Muscle of back (tissue), 11 donors: ENCODE data around the gene WDR62. TPM values are rescaled to one million over a fixed set of nuclear protein-coding genes. Genes with fewer than 3 reads are reported as not detected.
A peak's percentile ranks its signal among the peaks of the same experiment; 100 is the strongest.
"Not testable (repeated sequence)": the region's sequence is repeated elsewhere in the genome, so short reads cannot be mapped to it uniquely, and the experiment has no call there.

Experiments
- DNase-seq, 3 donors: peaks; one replicate each; pipeline versions ENCODE4 v3.0.0 to v3.0.0-alpha.2; 2013
- polyA plus RNA-seq, 10 donors: library from polyadenylated mRNA; unstranded; fragments of 120-200 nt; gene quantifications; one replicate each; pipeline ENCODE4 v1.2.1, GENCODE V29; 2013; ENCODE audit not compliant: insufficient read length in 10 of 10

WDR62 gene
- polyA plus RNA-seq, 10 donors: 2.5 to 3.9 (median 3.2) TPM

GRCh38 chr19:36032251-36033104 lies 22.2 kb upstream of the WDR62 start, which contains the start of gene CLIP3:
CLIP3 (minus strand) TSS chr19:36032873; CDS start chr19:36032357, 516 bp downstream.
- peak; percentile 67 to 93 (median 83) for DNase-seq

- no peak for DNase-seq
Measured at GRCh38 chr19:36040495-36040894, 14.2 kb upstream of the WDR62 start.

DNA sequence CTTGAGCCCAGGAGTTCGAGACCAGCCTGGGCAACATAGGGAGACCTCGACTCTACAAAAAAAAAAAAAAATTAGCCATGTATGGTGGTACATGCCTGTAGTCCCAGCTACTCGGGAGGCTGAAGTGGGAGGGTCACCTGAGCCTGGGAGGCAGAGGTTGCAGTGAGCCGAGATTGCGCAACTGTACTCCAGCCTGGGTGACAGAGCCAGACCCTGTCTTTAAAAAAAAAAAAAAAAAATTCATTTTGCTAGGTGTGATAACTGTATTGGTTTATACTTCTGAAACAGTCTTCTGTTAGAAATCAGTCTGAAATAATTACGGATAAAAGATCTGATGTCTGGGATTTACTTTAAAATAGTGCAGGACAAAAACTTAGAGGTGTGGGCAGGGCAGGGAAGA lies 13.6 kb upstream of the WDR62 start:
- DNase-seq: not testable (repeated sequence)

DNA sequence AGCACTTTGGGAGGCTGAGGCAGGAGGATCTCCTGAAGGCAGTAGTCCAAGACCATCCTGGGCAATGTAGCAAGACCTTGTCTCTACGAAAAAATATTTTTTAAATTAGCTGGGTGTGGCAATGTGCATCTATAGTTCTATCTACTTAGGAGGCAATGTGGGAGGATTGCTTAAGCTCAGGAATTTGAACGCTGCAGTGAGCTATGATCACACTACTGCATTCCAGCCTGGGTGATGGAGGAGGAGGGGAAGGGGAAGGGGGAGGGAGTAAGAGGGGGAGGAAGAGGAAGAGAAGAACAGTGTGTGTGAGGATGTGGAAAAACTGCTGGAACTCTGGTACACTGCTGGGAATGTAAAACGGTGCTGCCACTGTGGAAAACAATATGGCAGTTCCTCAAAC lies 12.9 kb upstream of the WDR62 start:
- DNase-seq: peak in 1 of 3 donors; percentile 70

DNA sequence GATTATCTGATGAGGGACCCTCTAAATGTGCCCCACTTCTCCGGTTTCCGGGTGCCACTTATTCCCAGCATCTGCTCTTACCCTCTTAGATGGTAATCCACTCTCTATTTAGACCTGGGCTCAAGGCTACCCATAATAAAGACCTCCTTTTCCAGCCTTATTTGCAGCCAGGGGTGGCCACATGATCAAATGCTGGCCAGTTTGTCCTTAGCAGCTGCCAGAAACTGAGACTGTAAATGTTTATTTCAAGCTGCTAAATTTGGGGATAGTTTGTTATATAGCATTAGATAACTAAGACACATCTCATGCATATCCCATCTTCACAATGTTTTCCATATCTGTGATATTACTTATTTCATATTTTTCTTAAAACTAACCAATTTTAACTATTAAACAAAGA lies 10.7 kb upstream of the WDR62 start:
- no peak for DNase-seq

- no peak for DNase-seq
Measured at GRCh38 chr19:36046443-36047050, 8.2 kb upstream of the WDR62 start.

DNA sequence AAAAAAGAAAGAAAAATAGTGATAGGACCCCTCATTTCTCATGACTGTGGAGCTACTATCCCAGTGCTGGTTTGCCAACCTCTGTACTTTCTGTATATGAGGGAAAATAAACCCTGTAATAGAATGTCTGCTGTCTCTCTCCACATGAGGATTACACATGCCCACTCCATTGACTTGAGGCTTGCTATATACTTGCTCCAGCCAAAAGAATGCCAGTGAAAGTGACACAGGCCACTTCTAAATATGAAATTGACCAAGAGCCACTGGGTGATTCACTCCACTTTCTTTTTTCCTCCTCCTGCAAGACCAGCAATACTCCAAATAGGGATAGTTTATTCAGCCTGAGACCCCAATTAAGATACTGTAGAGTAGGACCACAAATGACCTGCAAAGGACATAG lies 6.9 kb upstream of the WDR62 start:
- no peak for DNase-seq

- DNase-seq: no peak
Measured at GRCh38 chr19:36049080-36049698, 5.5 kb upstream of the WDR62 start.

DNA sequence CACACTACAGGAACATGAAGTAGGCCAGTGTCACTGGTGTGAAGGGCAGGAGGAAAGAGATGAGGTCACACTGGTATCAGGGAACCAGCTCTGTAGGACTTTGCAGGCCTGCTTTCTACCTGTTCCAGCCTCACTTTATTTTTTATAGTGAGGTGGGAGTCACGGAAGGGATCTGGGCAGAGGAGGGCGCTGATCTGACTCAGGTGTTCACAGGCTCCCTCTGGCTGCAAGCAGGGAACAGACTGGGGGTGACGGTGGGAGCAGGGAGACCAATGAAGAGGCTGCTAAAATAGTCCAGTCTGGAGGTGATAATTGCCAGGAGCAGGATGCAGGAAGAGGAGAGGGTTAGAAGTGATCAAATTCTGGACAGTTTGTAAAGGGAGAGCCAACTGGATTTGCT lies 3.5 kb upstream of the WDR62 start:
- DNase-seq: no peak

DNA sequence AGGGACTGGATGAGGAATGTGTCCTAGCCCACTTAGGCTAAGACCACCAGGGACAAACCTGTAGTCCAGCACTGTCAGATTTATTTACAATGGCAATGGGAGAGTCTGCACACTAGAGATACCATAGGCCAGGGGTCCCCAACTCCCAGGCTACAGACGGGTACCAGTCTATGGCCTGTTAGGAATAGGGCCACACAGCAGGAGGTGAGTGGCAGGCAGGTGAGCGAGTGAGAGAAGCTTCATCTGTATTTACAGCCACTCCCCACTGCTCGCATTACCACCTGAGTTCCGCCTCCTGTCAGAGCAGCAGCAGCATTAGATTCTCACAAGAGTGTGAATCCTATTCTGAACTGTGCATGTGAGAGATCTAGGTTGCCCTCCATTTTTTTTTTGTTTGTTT lies 3.1 kb upstream of the WDR62 start:
- no peak for DNase-seq

GRCh38 chr19:36054119-36054732 lies 471 bp upstream of the WDR62 start, which contains the start of gene THAP8:
THAP8 (minus strand) TSS chr19:36054285; CDS start chr19:36054217, 68 bp downstream.
- DNase-seq: peak; percentile 99 to 100 (median 100)

DNA sequence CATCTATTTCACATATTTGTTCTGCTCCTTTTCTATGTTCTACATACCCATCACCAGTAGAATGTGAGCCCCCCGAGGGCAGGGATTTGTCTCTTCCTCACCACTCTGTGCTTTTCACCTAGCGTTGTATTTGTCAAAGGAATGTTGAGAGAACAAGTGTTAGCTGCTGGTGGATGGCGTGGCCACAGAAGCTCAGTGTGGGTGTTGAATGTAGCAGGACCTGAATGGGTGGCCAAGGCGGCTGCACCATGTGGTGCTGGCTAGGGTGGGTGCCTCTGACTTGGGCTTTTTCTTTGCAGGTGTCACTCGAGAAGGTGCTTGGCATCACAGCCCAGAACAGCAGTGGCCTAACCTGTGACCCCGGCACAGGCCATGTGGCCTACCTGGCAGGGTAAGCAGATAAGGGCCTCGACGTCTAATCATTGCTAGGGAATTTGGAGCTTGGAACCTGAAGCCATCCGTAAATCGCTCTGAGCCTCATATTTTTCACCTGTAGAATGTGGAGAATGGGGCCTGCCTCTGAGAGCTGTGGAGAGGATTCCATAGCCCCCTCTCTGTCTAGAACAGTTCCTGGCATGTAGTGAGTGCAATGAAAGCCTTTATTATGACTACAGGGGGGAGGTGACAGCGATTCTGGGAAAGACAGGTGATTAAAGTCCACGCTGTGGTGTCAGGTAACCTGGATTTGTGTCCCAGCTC lies 3.9 kb downstream of the WDR62 start:
- DNase-seq: no peak

DNA sequence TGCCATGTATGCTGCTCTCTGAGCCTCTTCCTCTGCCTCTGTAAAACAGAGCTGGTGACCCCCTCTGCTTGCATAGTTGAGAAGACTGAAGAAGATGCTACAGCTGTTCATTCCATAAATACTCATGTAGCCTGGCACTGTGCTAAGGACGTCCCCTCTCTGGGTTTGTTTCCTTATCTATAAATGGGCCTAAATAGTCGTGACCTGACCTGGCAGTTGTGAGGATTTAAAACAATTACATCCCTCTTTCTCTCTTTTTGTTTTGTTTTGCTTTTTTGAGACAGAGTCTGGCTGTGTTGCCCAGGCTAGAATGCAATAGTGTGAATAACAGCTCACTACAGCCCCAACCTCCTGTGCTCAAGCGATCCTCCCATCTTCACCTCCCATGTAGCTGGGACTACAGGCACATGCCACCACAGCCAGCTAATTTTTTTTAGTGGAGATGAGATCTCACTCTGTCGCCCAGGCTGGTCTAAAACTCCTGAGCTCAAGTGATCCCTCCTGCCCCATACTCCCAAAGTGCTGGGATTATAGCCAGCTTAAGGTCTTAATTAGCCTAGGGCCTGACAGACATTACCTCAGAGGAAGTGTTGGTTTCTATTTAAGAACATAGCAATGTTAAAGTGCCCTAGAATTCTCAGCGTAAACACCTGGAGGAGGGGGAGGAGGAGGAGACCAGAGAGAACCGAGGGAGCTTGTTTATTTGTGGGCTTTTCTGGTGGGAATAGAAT lies 4.6 kb downstream of the WDR62 start:
- DNase-seq: peak; percentile 19 to 43 (median 33)

GRCh38 chr19:36060430-36060829 lies 5.7 kb downstream of the WDR62 start:
- DNase-seq: no peak

- no peak for DNase-seq
Measured at GRCh38 chr19:36061367-36061766, 6.7 kb downstream of the WDR62 start.

- no peak for DNase-seq
Measured at GRCh38 chr19:36064826-36065225, 10.1 kb downstream of the WDR62 start.

GRCh38 chr19:36067681-36068080 lies 13.0 kb downstream of the WDR62 start:
- DNase-seq: no peak

GRCh38 chr19:36068810-36069499 lies 14.3 kb downstream of the WDR62 start:
- not testable (repeated sequence) for DNase-seq

DNA sequence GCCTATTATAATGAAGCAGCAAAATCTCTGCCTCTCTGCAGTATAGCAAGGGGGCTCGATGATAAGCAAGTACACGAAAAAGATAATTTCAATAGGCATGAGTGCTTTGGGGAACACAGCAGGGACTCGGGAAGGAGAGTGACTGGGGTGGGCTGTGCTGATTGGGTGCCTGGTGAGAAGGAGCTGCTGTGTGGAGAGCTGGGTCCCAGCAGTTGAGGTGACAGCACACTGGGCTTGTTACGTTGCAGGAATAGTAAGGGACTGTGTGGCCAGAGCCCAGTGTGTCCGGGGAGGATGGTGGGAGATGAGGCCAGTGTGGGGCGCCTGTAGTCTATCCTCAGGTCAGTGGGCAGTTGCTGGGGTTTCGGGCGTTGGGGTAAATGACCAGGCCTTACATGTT lies 17.4 kb downstream of the WDR62 start:
- no peak for DNase-seq
